GM18870 (cell line): ENCODE data around the gene RAP1GAP.
"Not testable (repeated sequence)": the region's sequence is repeated elsewhere in the genome, so short reads cannot be mapped to it uniquely, and the experiment has no call there.

Experiments used
- ATAC-seq: cut with Tn5 transposase; IDR thresholded peaks from one replicate; pipeline ENCODE4 v1.9.1; 2021; ENCODE audit warnings: moderate library complexity; ENCODE audit not compliant: unreplicated experiment

Gene RAP1GAP

GRCh38 chr1:21647431-21648351, 21.5 kb downstream of the RAP1GAP start:
- ATAC-seq: no peak

GRCh38 chr1:21645550-21645949, 23.6 kb downstream of the RAP1GAP start:
- ATAC-seq: no peak

- no peak for ATAC-seq
Measured at GRCh38 chr1:21644906-21645305, 24.3 kb downstream of the RAP1GAP start.

GRCh38 chr1:21644348-21644747, 24.8 kb downstream of the RAP1GAP start:
- no peak for ATAC-seq

- ATAC-seq: no peak
Measured at GRCh38 chr1:21643624-21644023, 25.5 kb downstream of the RAP1GAP start.

GRCh38 chr1:21641967-21642739, 27.0 kb downstream of the RAP1GAP start:
- ATAC-seq: no peak

GRCh38 chr1:21641537-21641936, 27.6 kb downstream of the RAP1GAP start:
- ATAC-seq: no peak

GRCh38 chr1:21641076-21641475, 28.1 kb downstream of the RAP1GAP start:
- no peak for ATAC-seq

GRCh38 chr1:21640653-21641052, 28.5 kb downstream of the RAP1GAP start:
- ATAC-seq: no peak

GRCh38 chr1:21639594-21640041, 29.5 kb downstream of the RAP1GAP start:
- no peak for ATAC-seq

- ATAC-seq: no peak
Measured at GRCh38 chr1:21638531-21639341, 30.4 kb downstream of the RAP1GAP start.

GRCh38 chr1:21637514-21637913, 31.6 kb downstream of the RAP1GAP start:
- ATAC-seq: no peak

- no peak for ATAC-seq
Measured at GRCh38 chr1:21636029-21636428, 33.1 kb downstream of the RAP1GAP start.

- no peak for ATAC-seq
Measured at GRCh38 chr1:21634806-21635535, 34.2 kb downstream of the RAP1GAP start.

- ATAC-seq: no peak
Measured at GRCh38 chr1:21633992-21634805, 35.0 kb downstream of the RAP1GAP start.

GRCh38 chr1:21633141-21633755, 35.9 kb downstream of the RAP1GAP start:
- ATAC-seq: no peak

GRCh38 chr1:21631944-21632887, 36.9 kb downstream of the RAP1GAP start:
- no peak for ATAC-seq

- ATAC-seq: not testable (repeated sequence)
Measured at GRCh38 chr1:21631590-21631943, 37.6 kb downstream of the RAP1GAP start.
